ENCODE measurements around the gene CTDP1. TPM values are rescaled to one million over a fixed set of nuclear protein-coding genes. Genes with fewer than 3 reads are reported as not detected.

Gene CTDP1
- total and polyA plus RNA-seq, 9 of the 15 experiments (the other 6 are each of a cell fraction or from before 2014, with no cell fraction given) = 0.07 to 19.2 (median 4.0) TPM

DNA sequence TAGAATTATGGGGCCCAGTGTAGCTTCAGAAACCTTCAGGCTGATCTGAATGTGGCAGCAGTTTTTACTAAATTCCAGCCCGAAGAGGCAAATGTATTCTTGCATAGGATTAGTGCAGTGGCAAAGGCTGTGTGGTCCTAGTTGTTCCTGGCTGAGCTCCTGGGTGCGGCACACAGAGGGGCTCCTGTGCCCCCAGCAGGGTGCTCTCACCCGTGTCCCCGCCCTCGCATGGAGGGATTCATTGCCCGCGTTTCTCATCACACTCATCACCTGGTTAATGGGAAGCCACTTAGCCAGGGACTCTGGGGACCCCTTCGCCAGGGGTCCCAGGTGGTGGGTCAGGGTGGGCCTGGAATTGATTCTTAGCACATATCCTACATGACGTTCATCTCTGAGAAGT, 122.0 kb downstream of the CTDP1 start (continued):
- TF ChIP-seq ZKSCAN8 (CRISPR knock-in tag; IDR thresholded peaks at IDR 0.05) (no peak), NFE2L1 (tag; IDR thresholded peaks at IDR 0.05; ENCODE audit: borderline replicate concordance, low read depth) (no peak)

DNA sequence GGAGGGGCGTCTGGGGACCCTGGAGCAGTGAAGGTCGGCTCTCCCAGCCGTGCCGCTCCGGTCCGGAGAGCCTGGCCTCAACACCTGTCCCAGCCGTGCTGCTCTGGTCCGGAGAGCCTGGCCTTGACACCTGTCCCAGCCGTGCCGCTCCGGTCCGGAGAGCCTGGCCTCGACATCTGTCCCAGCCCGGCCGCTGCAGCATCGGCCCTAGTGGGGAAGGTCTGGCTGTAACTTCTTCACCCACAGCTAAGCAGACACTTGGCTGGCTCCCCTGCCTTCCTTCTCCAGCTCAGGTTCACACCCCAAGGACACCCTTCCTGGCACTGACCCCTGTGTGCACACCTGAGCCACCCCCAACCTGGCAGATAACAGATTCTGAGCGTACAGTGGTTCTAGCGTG, 122.7 kb downstream of the CTDP1 start:
- POLR2A ChIA-PET = interaction anchor here (0.6 to 0.8 kb wide), 2 partner anchors 31 to 38 kb away, joined by 3 to 4 read pairs; no protein-coding TSS in a partner anchor
- 0% methylated on average over 12 of the region's 18 CpGs for whole genome bisulfite sequencing (ENCODE audit: insufficient coverage, low coverage, missing lambda C conversion rate)
- intact Hi-C loops (cut with micrococcal nuclease) = no loop called here

More for the DNA sequence above, 122.7 kb downstream of the CTDP1 start:
- peaks cover 6 to 77% of the 10 kb centered on the region in 2 experiments; a peak in 4 of 5 replicates for H3K27me3 ChIP-seq (ENCODE audit: control insufficient read depth in 2 of 2, insufficient read depth in 2 of 2, low read length in 2 of 2)
- no peaks in the 10 kb centered on the region for H3K9me3 ChIP-seq (replicated peaks; ENCODE audit: control insufficient read depth, insufficient read depth, low read depth, low read length)
- FAIRE-seq (no peak), DNase-seq (ENCODE audit: extremely low read depth in 1 of 4, low spot score in 3 of 4) (no peak), ATAC-seq (no peak)
- H3K9me1 ChIP-seq (ENCODE audit: control insufficient read depth, insufficient read depth, low read length) = no peaks in the 10 kb centered on the region
- CTCF ChIA-PET (ENCODE audit: low intra/inter-chr PET ratio) = no interaction called here
- in situ Hi-C loops (cut with MboI) = no loop called here
- no peak overlapping the region for H3K9ac ChIP-seq (ENCODE audit: insufficient read depth in 1 of 2, low read depth in 2 of 2, low read length in 2 of 2)
- no peak overlapping the region for H2AFZ ChIP-seq (ENCODE audit: low read depth, low read length)
- TF ChIP-seq TEAD4 (IDR thresholded peaks at IDR 0.05; ENCODE audit: low read length) (no peak), TEAD4 (CRISPR knock-in tag; IDR thresholded peaks at IDR 0.05; ENCODE audit: borderline replicate concordance) (no peak), LCOR (CRISPR knock-in tag; IDR thresholded peaks at IDR 0.05) (no peak), MTF1 (CRISPR knock-in tag; IDR thresholded peaks at IDR 0.05; ENCODE audit: borderline replicate concordance) (no peak), ZNF12 (CRISPR knock-in tag; IDR thresholded peaks at IDR 0.05) (no peak), RBM22 (IDR thresholded peaks at IDR 0.05; ENCODE audit: low read depth, low read length, poor library complexity, severe bottlenecking) (no peak), GABPB2 (CRISPR knock-in tag; conservative IDR thresholded peaks at IDR 0.05) (no peak)
- H3K79me2 ChIP-seq (ENCODE audit: control insufficient read depth, insufficient read depth, low read length) = no peaks in the 10 kb centered on the region
- no peak overlapping the region for H3K27ac ChIP-seq (ENCODE audit: extremely low read depth, low read depth, low read length)
- no peaks in the 10 kb centered on the region for H4K20me1 ChIP-seq (replicated peaks; ENCODE audit: control insufficient read depth, insufficient read depth, low read length)
- H3K4me3 ChIP-seq = no peak overlapping the region
- peaks cover 0 to 2% of the 10 kb centered on the region in 2 experiments; a peak in 1 of 5 replicates for H3K4me1 ChIP-seq (replicated peaks in 1 of 2; ENCODE audit: control insufficient read depth in 2 of 2, insufficient read depth in 2 of 2, low read length in 2 of 2)
- no TSS peak for BruUV-seq (replicated peaks)
- H3K4me2 ChIP-seq (ENCODE audit: insufficient read depth, low read length) = no peak overlapping the region
- H3K36me3 ChIP-seq (ENCODE audit: control insufficient read depth, insufficient read depth, low read length) = no peaks in the 10 kb centered on the region
